ENCODE measurements around the gene TFPI.

Gene TFPI

GRCh38 chr2:187493180-187493579 is 61.1 kb downstream of the TFPI start:
- no peak for DNase-seq
- H3K36me3 ChIP-seq (ENCODE audit: control insufficient read depth in 4 of 4, insufficient read depth in 4 of 4, low read length in 3 of 4) = peaks cover 7 to 50% (median 17%) of the 10 kb centered on the region in 4 experiments
- CTCF ChIA-PET = interaction anchor here (0.7 to 1.2 kb wide), 5 partner anchors 22 to 88 kb away, joined by 3 to 4 read pairs (median 3); no protein-coding TSS in a partner anchor
- peaks cover 0 to 17% (median 11%) of the 10 kb centered on the region in 5 experiments for H3K9me3 ChIP-seq (ENCODE audit: control extremely low read depth in 1 of 5, control insufficient read depth in 4 of 5, insufficient read depth in 2 of 5, low read depth in 1 of 5, low read length in 4 of 5)
- no peaks in the 10 kb centered on the region for H3K4me1 ChIP-seq (ENCODE audit: control extremely low read depth in 1 of 4, control insufficient read depth in 4 of 4, insufficient read depth in 4 of 4, low read length in 3 of 4)
- H3K27me3 ChIP-seq (replicated peaks in 2 of 5; ENCODE audit: control insufficient read depth in 4 of 5, insufficient read depth in 5 of 5, low read length in 4 of 5) = no peaks in the 10 kb centered on the region
- POLR2A ChIA-PET = no interaction called here
- 90% methylated on average over 5 of the region's 5 CpGs for WGBS (ENCODE audit: insufficient coverage)
- H3K4me3 ChIP-seq (ENCODE audit: control insufficient read depth in 1 of 7, extremely low read depth in 1 of 7, insufficient read depth in 4 of 7, low read depth in 2 of 7, low read length in 6 of 7) = no peak overlapping the region
- no peak overlapping the region for H3K27ac ChIP-seq (ENCODE audit: insufficient read depth in 1 of 2, low read depth in 1 of 2, low read length in 2 of 2, poor library complexity in 1 of 2, severe bottlenecking in 2 of 2)

GRCh38 chr2:187486241-187486640 is 68.0 kb downstream of the TFPI start:
- H3K4me3 ChIP-seq (ENCODE audit: control insufficient read depth in 1 of 7, extremely low read depth in 1 of 7, insufficient read depth in 4 of 7, low read depth in 2 of 7, low read length in 6 of 7) = no peak overlapping the region
- H3K27ac ChIP-seq (ENCODE audit: insufficient read depth in 1 of 2, low read depth in 1 of 2, low read length in 2 of 2, poor library complexity in 1 of 2, severe bottlenecking in 2 of 2) = no peak overlapping the region
- no peak for DNase-seq
- H3K36me3 ChIP-seq (ENCODE audit: control insufficient read depth in 4 of 4, insufficient read depth in 4 of 4, low read length in 3 of 4) = peaks cover 2 to 19% (median 4%) of the 10 kb centered on the region in 4 experiments
- H3K27me3 ChIP-seq (replicated peaks in 2 of 5; ENCODE audit: control insufficient read depth in 4 of 5, insufficient read depth in 5 of 5, low read length in 4 of 5) = no peaks in the 10 kb centered on the region
- no peaks in the 10 kb centered on the region for H3K9me3 ChIP-seq (ENCODE audit: control extremely low read depth in 1 of 5, control insufficient read depth in 4 of 5, insufficient read depth in 2 of 5, low read depth in 1 of 5, low read length in 4 of 5)
- ChIA-PET POLR2A (no interaction called here), CTCF (interaction anchor here (0.6 kb wide), 1 partner anchor 14 kb away, joined by 3 read pairs; no protein-coding TSS in a partner anchor)
- H3K4me1 ChIP-seq (ENCODE audit: control extremely low read depth in 1 of 4, control insufficient read depth in 4 of 4, insufficient read depth in 4 of 4, low read length in 3 of 4) = no peaks in the 10 kb centered on the region

GRCh38 chr2:187485523-187485922 is 68.7 kb downstream of the TFPI start:
- ChIA-PET CTCF (interaction anchor here (0.6 kb wide), 1 partner anchor 14 kb away, joined by 3 read pairs; no protein-coding TSS in a partner anchor), POLR2A (no interaction called here)
- Histone ChIP-seq H3K36me3 (ENCODE audit: control insufficient read depth in 4 of 4, insufficient read depth in 4 of 4, low read length in 3 of 4) (peaks cover 2 to 20% (median 5%) of the 10 kb centered on the region in 4 experiments), H3K9me3 (ENCODE audit: control extremely low read depth in 1 of 5, control insufficient read depth in 4 of 5, insufficient read depth in 2 of 5, low read depth in 1 of 5, low read length in 4 of 5) (no peaks in the 10 kb centered on the region), H3K27ac (ENCODE audit: insufficient read depth in 1 of 2, low read depth in 1 of 2, low read length in 2 of 2, poor library complexity in 1 of 2, severe bottlenecking in 2 of 2) (no peak overlapping the region), H3K27me3 (replicated peaks in 2 of 5; ENCODE audit: control insufficient read depth in 4 of 5, insufficient read depth in 5 of 5, low read length in 4 of 5) (no peaks in the 10 kb centered on the region), H3K4me1 (ENCODE audit: control extremely low read depth in 1 of 4, control insufficient read depth in 4 of 4, insufficient read depth in 4 of 4, low read length in 3 of 4) (no peaks in the 10 kb centered on the region), H3K4me3 (ENCODE audit: control insufficient read depth in 1 of 7, extremely low read depth in 1 of 7, insufficient read depth in 4 of 7, low read depth in 2 of 7, low read length in 6 of 7) (no peak overlapping the region)
- DNase-seq = no peak
- WGBS (ENCODE audit: insufficient coverage) = no CpG with 5 or more reads among the region's 1 CpG

GRCh38 chr2:187483537-187483936 is 70.7 kb downstream of the TFPI start:
- ChIA-PET CTCF (interaction anchor here (0.6 kb wide), 1 partner anchor 20 kb away, joined by 3 read pairs; no protein-coding TSS in a partner anchor), POLR2A (no interaction called here)
- Histone ChIP-seq H3K4me3 (ENCODE audit: control insufficient read depth in 1 of 7, extremely low read depth in 1 of 7, insufficient read depth in 4 of 7, low read depth in 2 of 7, low read length in 6 of 7) (no peak overlapping the region), H3K9me3 (ENCODE audit: control extremely low read depth in 1 of 5, control insufficient read depth in 4 of 5, insufficient read depth in 2 of 5, low read depth in 1 of 5, low read length in 4 of 5) (no peaks in the 10 kb centered on the region), H3K27ac (ENCODE audit: insufficient read depth in 1 of 2, low read depth in 1 of 2, low read length in 2 of 2, poor library complexity in 1 of 2, severe bottlenecking in 2 of 2) (no peak overlapping the region), H3K27me3 (replicated peaks in 2 of 5; ENCODE audit: control insufficient read depth in 4 of 5, insufficient read depth in 5 of 5, low read length in 4 of 5) (no peaks in the 10 kb centered on the region), H3K36me3 (ENCODE audit: control insufficient read depth in 4 of 4, insufficient read depth in 4 of 4, low read length in 3 of 4) (peaks cover 2 to 28% (median 5%) of the 10 kb centered on the region in 4 experiments), H3K4me1 (ENCODE audit: control extremely low read depth in 1 of 4, control insufficient read depth in 4 of 4, insufficient read depth in 4 of 4, low read length in 3 of 4) (no peaks in the 10 kb centered on the region)
- no peak for DNase-seq
- no CpG with 5 or more reads among the region's 2 CpGs for WGBS (ENCODE audit: insufficient coverage)

- H3K27me3 ChIP-seq (replicated peaks in 2 of 5; ENCODE audit: control insufficient read depth in 4 of 5, insufficient read depth in 5 of 5, low read length in 4 of 5) = no peaks in the 10 kb centered on the region
- peaks cover 2 to 27% (median 5%) of the 10 kb centered on the region in 4 experiments for H3K36me3 ChIP-seq (ENCODE audit: control insufficient read depth in 4 of 4, insufficient read depth in 4 of 4, low read length in 3 of 4)
- H3K27ac ChIP-seq (ENCODE audit: insufficient read depth in 1 of 2, low read depth in 1 of 2, low read length in 2 of 2, poor library complexity in 1 of 2, severe bottlenecking in 2 of 2) = no peak overlapping the region
- H3K4me3 ChIP-seq (ENCODE audit: control insufficient read depth in 1 of 7, extremely low read depth in 1 of 7, insufficient read depth in 4 of 7, low read depth in 2 of 7, low read length in 6 of 7) = no peak overlapping the region
- no peaks in the 10 kb centered on the region for H3K4me1 ChIP-seq (ENCODE audit: control extremely low read depth in 1 of 4, control insufficient read depth in 4 of 4, insufficient read depth in 4 of 4, low read length in 3 of 4)
- WGBS (ENCODE audit: insufficient coverage) = 100% methylated on average over 2 of the region's 5 CpGs
- DNase-seq = no peak
- ChIA-PET POLR2A (no interaction called here), CTCF (no interaction called here)
- no peaks in the 10 kb centered on the region for H3K9me3 ChIP-seq (ENCODE audit: control extremely low read depth in 1 of 5, control insufficient read depth in 4 of 5, insufficient read depth in 2 of 5, low read depth in 1 of 5, low read length in 4 of 5)
Measured at GRCh38 chr2:187482796-187483195, 71.4 kb downstream of the TFPI start.

- Histone ChIP-seq H3K27me3 (replicated peaks in 2 of 5; ENCODE audit: control insufficient read depth in 4 of 5, insufficient read depth in 5 of 5, low read length in 4 of 5) (no peaks in the 10 kb centered on the region), H3K36me3 (ENCODE audit: control insufficient read depth in 4 of 4, insufficient read depth in 4 of 4, low read length in 3 of 4) (peaks cover 2 to 33% (median 14%) of the 10 kb centered on the region in 4 experiments), H3K4me1 (ENCODE audit: control extremely low read depth in 1 of 4, control insufficient read depth in 4 of 4, insufficient read depth in 4 of 4, low read length in 3 of 4) (no peaks in the 10 kb centered on the region), H3K9me3 (ENCODE audit: control extremely low read depth in 1 of 5, control insufficient read depth in 4 of 5, insufficient read depth in 2 of 5, low read depth in 1 of 5, low read length in 4 of 5) (no peaks in the 10 kb centered on the region), H3K4me3 (ENCODE audit: control insufficient read depth in 1 of 7, extremely low read depth in 1 of 7, insufficient read depth in 4 of 7, low read depth in 2 of 7, low read length in 6 of 7) (no peak overlapping the region), H3K27ac (ENCODE audit: insufficient read depth in 1 of 2, low read depth in 1 of 2, low read length in 2 of 2, poor library complexity in 1 of 2, severe bottlenecking in 2 of 2) (no peak overlapping the region)
- no peak for DNase-seq
- no CpG with 5 or more reads among the region's 3 CpGs for WGBS (ENCODE audit: insufficient coverage)
- POLR2A ChIA-PET = no interaction called here
- CTCF ChIA-PET = no interaction called here
Measured at GRCh38 chr2:187481543-187481942, 72.7 kb downstream of the TFPI start.

GRCh38 chr2:187478719-187479118 is 75.5 kb downstream of the TFPI start:
- DNase-seq = peak in 1 of 3 donors; percentile 31
- Histone ChIP-seq H3K36me3 (ENCODE audit: control insufficient read depth in 4 of 4, insufficient read depth in 4 of 4, low read length in 3 of 4) (peaks cover 2 to 29% (median 14%) of the 10 kb centered on the region in 4 experiments), H3K4me3 (ENCODE audit: control insufficient read depth in 1 of 7, extremely low read depth in 1 of 7, insufficient read depth in 4 of 7, low read depth in 2 of 7, low read length in 6 of 7) (no peak overlapping the region), H3K27ac (ENCODE audit: insufficient read depth in 1 of 2, low read depth in 1 of 2, low read length in 2 of 2, poor library complexity in 1 of 2, severe bottlenecking in 2 of 2) (no peak overlapping the region), H3K4me1 (ENCODE audit: control extremely low read depth in 1 of 4, control insufficient read depth in 4 of 4, insufficient read depth in 4 of 4, low read length in 3 of 4) (peaks cover 7 to 14% (median 9%) of the 10 kb centered on the region in 4 experiments), H3K27me3 (replicated peaks in 2 of 5; ENCODE audit: control insufficient read depth in 4 of 5, insufficient read depth in 5 of 5, low read length in 4 of 5) (no peaks in the 10 kb centered on the region), H3K9me3 (ENCODE audit: control extremely low read depth in 1 of 5, control insufficient read depth in 4 of 5, insufficient read depth in 2 of 5, low read depth in 1 of 5, low read length in 4 of 5) (no peaks in the 10 kb centered on the region)
- POLR2A ChIA-PET = no interaction called here
- 90% methylated on average over 2 of the region's 2 CpGs for WGBS (ENCODE audit: insufficient coverage)
- CTCF ChIA-PET = interaction anchor here (0.7 kb wide), 1 partner anchor 10 kb away, joined by 3 read pairs; no protein-coding TSS in a partner anchor
